HCT116 (cell line): ENCODE data around the gene MED1. TPM values are rescaled to one million over a fixed set of nuclear protein-coding genes. Genes with fewer than 3 reads are reported as not detected.

Experiments
- ATAC-seq: fragments of 200-7000 bp; cut with Tn5 transposase; 2 replicates; pipeline ENCODE4 v1.9.1; 2020; ENCODE audit warnings: mild to moderate bottlenecking, moderate library complexity
- BruUV-seq: library from RNA; stranded (reverse); fragments of 400-500 nt; replicated peaks from 2 replicates; lab custom pipeline; 2021; lab: Mats Ljungman, UMichigan
- CTCF ChIA-PET: fragments of 300-600 bp; sonication (Branson Sonifier 250); formaldehyde crosslinking; loops from one replicate; lab custom pipeline; 2021; ENCODE audit warnings: antibody characterized with exemption; lab: Charles Lee
- POLR2A ChIA-PET: fragments of 300-600, 350-600 bp; sonication (Branson Sonifier 250); formaldehyde crosslinking; loops from one replicate; lab custom pipeline; 2021; ENCODE audit warnings: antibody characterized with exemption; lab: Charles Lee
- RAD21 ChIA-PET, 2 experiments: fragments of 300-600 bp; sonication (Branson Sonifier 250); formaldehyde crosslinking; loops; one replicate each; lab custom pipeline; 2023; ENCODE audit warnings: low total read pairs in 2 of 2; ENCODE audit not compliant: uncharacterized antibody in 2 of 2, unreplicated experiment in 2 of 2, low non-redundant PET in 1 of 2; lab: Charles Lee
- DNase-seq: peaks from one replicate; pipeline ENCODE4 v3.0.0-alpha.2; 2010; ENCODE audit warnings: low read depth, low spot score
- H2AFZ ChIP-seq: fragments of 200-600 bp; shearing (Covaris generic), sonication (generic); 2 replicates; pipeline ENCODE4 v1.6.1; 2017; ENCODE audit warnings: low read depth, mixed run types, mixed read lengths, antibody characterized with exemption, low read length; ENCODE audit not compliant: poor library complexity, severe bottlenecking
- H3K27ac ChIP-seq: 2 replicates; pipeline ENCODE4 v1.5.1; 2012; ENCODE audit warnings: low read depth, low read length
- H3K27me3 ChIP-seq: fragments of 200-600 bp; sonication (generic); 2 replicates; pipeline ENCODE4 v1.6.1; 2016; ENCODE audit warnings: mixed run types, low read length, mixed read lengths; ENCODE audit not compliant: insufficient read depth
- H3K36me3 ChIP-seq, 2 experiments: fragments of 200-500 bp in 1 of 2; fragments of 200-600 bp in 1 of 2; sonication (Bioruptor generic) in 1 of 2; sonication (generic) in 1 of 2; 2 replicates each; pipeline versions ENCODE4 v1.5.1 to v1.6.1; 2014 to 2016; ENCODE audit warnings: low read length in 2 of 2, inconsistent platforms in 1 of 2, mixed read lengths in 1 of 2, mixed run types in 1 of 2; ENCODE audit not compliant: insufficient read depth in 2 of 2, control insufficient read depth in 1 of 2
- H3K4me1 ChIP-seq, 2 experiments: fragments of 200-600 bp in 1 of 2; sonication (generic) in 1 of 2; 2 replicates each; pipeline versions ENCODE4 v1.5.1 to v1.6.1; 2012 to 2017; ENCODE audit warnings: low read length in 2 of 2, inconsistent platforms in 1 of 2, mild to moderate bottlenecking in 1 of 2, mixed read lengths in 1 of 2, mixed run types in 1 of 2, moderate library complexity in 1 of 2; ENCODE audit not compliant: insufficient read depth in 2 of 2, control insufficient read depth in 1 of 2
- H3K4me2 ChIP-seq: fragments of 200-600 bp; sonication (generic); 2 replicates; pipeline ENCODE4 v1.6.1; 2017; ENCODE audit warnings: mixed run types, low read length, mixed read lengths
- H3K4me3 ChIP-seq, 2 experiments: fragments of 200-600 bp in 1 of 2; sonication (generic) in 1 of 2; replicated peaks in 1 of 2; 2 replicates each; pipeline ENCODE4 v1.5.1; 2011 to 2016; ENCODE audit warnings: low read length in 2 of 2, control low read depth in 1 of 2, low read depth in 1 of 2, mild to moderate bottlenecking in 1 of 2, mixed read lengths in 1 of 2, mixed run types in 1 of 2
- H3K79me2 ChIP-seq: fragments of 200-600 bp; sonication (generic); 2 replicates; pipeline ENCODE4 v1.6.1; 2017; ENCODE audit warnings: mild to moderate bottlenecking, mixed run types, low read length, moderate library complexity, mixed read lengths; ENCODE audit not compliant: insufficient read depth
- H3K9ac ChIP-seq: fragments of 200-600 bp; sonication (generic); 2 replicates; pipeline ENCODE4 v1.6.1; 2016; ENCODE audit warnings: low read length, mixed read lengths
- H3K9me2 ChIP-seq: fragments of 200-600 bp; sonication (generic), shearing (Covaris generic); 2 replicates; pipeline ENCODE4 v1.6.1; 2017; ENCODE audit warnings: mixed run types, mild to moderate bottlenecking, moderate library complexity; ENCODE audit not compliant: insufficient read depth
- H3K9me3 ChIP-seq, 2 experiments: fragments of 200-500 bp in 1 of 2; fragments of 200-600 bp in 1 of 2; sonication (Bioruptor generic) in 1 of 2; sonication (generic) in 1 of 2; 2 replicates each; pipeline ENCODE4 v1.6.1; 2014 to 2017; ENCODE audit warnings: low read length in 2 of 2, mixed read lengths in 2 of 2, inconsistent platforms in 1 of 2, low read depth in 1 of 2, mild to moderate bottlenecking in 1 of 2, mixed run types in 1 of 2, moderate library complexity in 1 of 2; ENCODE audit not compliant: control insufficient read depth in 1 of 2, insufficient read depth in 1 of 2
- H4K20me1 ChIP-seq: fragments of 200-600 bp; sonication (generic), shearing (Covaris generic); 2 replicates; pipeline ENCODE4 v1.6.1; 2017; ENCODE audit warnings: mixed run types, mild to moderate bottlenecking, moderate library complexity; ENCODE audit not compliant: insufficient read depth
- CBX3 ChIP-seq: IDR thresholded peaks from 2 replicates; pipeline ENCODE4 v1.6.1; 2012; ENCODE audit warnings: low read depth
- EZH2 ChIP-seq: fragments of 200-600 bp; sonication (generic); IDR thresholded peaks from 2 replicates; pipeline ENCODE4 v1.6.1; 2017; ENCODE audit warnings: antibody characterized with exemption, mixed run types
- FOSL1 ChIP-seq: IDR thresholded peaks from 2 replicates; pipeline ENCODE4 v1.6.1; 2012; ENCODE audit warnings: low read depth
- JUND ChIP-seq: IDR thresholded peaks from 2 replicates; pipeline ENCODE4 v1.6.1; 2012
- MAX ChIP-seq: IDR thresholded peaks from 2 replicates; pipeline ENCODE4 v1.6.1; 2012
- RAD21 ChIP-seq: IDR thresholded peaks from 2 replicates; pipeline ENCODE4 v1.6.1; 2012; ENCODE audit warnings: low read depth, mild to moderate bottlenecking
- SIN3A ChIP-seq: IDR thresholded peaks from 2 replicates; pipeline ENCODE4 v1.6.1; 2012; ENCODE audit warnings: low read depth
- SP1 ChIP-seq: IDR thresholded peaks from 2 replicates; pipeline ENCODE4 v1.6.1; 2012; ENCODE audit warnings: low read depth
- SRF ChIP-seq: IDR thresholded peaks from 2 replicates; pipeline ENCODE4 v1.6.1; 2012; ENCODE audit warnings: low read depth
- ZBTB33 ChIP-seq: IDR thresholded peaks from 2 replicates; pipeline ENCODE4 v1.6.1; 2011; ENCODE audit warnings: mild to moderate bottlenecking, low read length, moderate library complexity; ENCODE audit not compliant: insufficient replicate concordance; ENCODE audit errors: extremely low read depth
- intact Hi-C: fragments of 100-400 bp; cut with micrococcal nuclease; formaldehyde crosslinking; loops from 2 replicates; pipeline ENCODE4 v1.10.0; 2022
- total RNA-seq: library from RNA; stranded (reverse); gene quantifications from one replicate; pipeline ENCODE4 v1.2.1, GENCODE V29; 2021; ENCODE audit not compliant: unreplicated experiment
- TF ChIP-seq, protein P1 (sequence below): IDR thresholded peaks from 2 replicates; pipeline ENCODE4 v1.6.1; 2012; ENCODE audit warnings: low read depth

MED1 gene
- total RNA-seq, 1 experiment from 2014 or later: 55.7 TPM

- ChIA-PET CTCF (no interaction called here), POLR2A (no interaction called here), RAD21 (no interaction called here)
- Histone ChIP-seq H3K36me3 (no peaks in the 10 kb centered on the region), H3K27me3 (no peaks in the 10 kb centered on the region), H3K4me2 (no peak overlapping the region), H3K9me2 (no peaks in the 10 kb centered on the region), H3K4me1 (no peaks in the 10 kb centered on the region), H3K4me3 (no peak overlapping the region), H2AFZ (no peak overlapping the region), H4K20me1 (no peaks in the 10 kb centered on the region), H3K79me2 (no peaks in the 10 kb centered on the region), H3K27ac (no peak overlapping the region), H3K9me3 (no peaks in the 10 kb centered on the region), H3K9ac (no peak overlapping the region)
- DNase-seq (no peak), ATAC-seq (no peak)
- TF ChIP-seq CBX3: no peak
- intact Hi-C loops: no loop called here
- BruUV-seq: no TSS peak
Observed at GRCh38 chr17:39364236-39365025, 86.6 kb downstream of the MED1 start.

GRCh38 chr17:39361064-39361463 lies 90.0 kb downstream of the MED1 start:
- BruUV-seq: no TSS peak
- ATAC-seq (no peak), DNase-seq (no peak)
- ChIA-PET POLR2A (no interaction called here), CTCF (no interaction called here), RAD21 (interaction anchor here in 1 of 2 experiments (0.7 kb wide), 1 partner anchor 11 kb away, joined by 3 read pairs; no protein-coding TSS in a partner anchor)
- no peaks in the 10 kb centered on the region for H3K9me3 ChIP-seq
- H3K27ac ChIP-seq: no peak overlapping the region
- no peaks in the 10 kb centered on the region for H3K79me2 ChIP-seq
- TF ChIP-seq SRF: no peak
- no peak for TF ChIP-seq SIN3A
- TF ChIP-seq RAD21: no peak
- no peak for TF ChIP-seq MAX
- no peak for TF ChIP-seq JUND
- TF ChIP-seq, protein P1, sequence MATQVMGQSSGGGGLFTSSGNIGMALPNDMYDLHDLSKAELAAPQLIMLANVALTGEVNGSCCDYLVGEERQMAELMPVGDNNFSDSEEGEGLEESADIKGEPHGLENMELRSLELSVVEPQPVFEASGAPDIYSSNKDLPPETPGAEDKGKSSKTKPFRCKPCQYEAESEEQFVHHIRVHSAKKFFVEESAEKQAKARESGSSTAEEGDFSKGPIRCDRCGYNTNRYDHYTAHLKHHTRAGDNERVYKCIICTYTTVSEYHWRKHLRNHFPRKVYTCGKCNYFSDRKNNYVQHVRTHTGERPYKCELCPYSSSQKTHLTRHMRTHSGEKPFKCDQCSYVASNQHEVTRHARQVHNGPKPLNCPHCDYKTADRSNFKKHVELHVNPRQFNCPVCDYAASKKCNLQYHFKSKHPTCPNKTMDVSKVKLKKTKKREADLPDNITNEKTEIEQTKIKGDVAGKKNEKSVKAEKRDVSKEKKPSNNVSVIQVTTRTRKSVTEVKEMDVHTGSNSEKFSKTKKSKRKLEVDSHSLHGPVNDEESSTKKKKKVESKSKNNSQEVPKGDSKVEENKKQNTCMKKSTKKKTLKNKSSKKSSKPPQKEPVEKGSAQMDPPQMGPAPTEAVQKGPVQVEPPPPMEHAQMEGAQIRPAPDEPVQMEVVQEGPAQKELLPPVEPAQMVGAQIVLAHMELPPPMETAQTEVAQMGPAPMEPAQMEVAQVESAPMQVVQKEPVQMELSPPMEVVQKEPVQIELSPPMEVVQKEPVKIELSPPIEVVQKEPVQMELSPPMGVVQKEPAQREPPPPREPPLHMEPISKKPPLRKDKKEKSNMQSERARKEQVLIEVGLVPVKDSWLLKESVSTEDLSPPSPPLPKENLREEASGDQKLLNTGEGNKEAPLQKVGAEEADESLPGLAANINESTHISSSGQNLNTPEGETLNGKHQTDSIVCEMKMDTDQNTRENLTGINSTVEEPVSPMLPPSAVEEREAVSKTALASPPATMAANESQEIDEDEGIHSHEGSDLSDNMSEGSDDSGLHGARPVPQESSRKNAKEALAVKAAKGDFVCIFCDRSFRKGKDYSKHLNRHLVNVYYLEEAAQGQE: no peak
- no peak for TF ChIP-seq EZH2
- no peak for TF ChIP-seq ZBTB33
- TF ChIP-seq SP1: no peak
- TF ChIP-seq FOSL1: no peak
- intact Hi-C loops: no loop called here
- no peaks in the 10 kb centered on the region for H3K36me3 ChIP-seq
- H3K4me3 ChIP-seq: no peak overlapping the region
- no peaks in the 10 kb centered on the region for H3K4me1 ChIP-seq
- no peaks in the 10 kb centered on the region for H3K9me2 ChIP-seq
- no peak overlapping the region for H3K4me2 ChIP-seq
- no peak overlapping the region for H3K9ac ChIP-seq
- H2AFZ ChIP-seq: no peak overlapping the region
- no peaks in the 10 kb centered on the region for H3K27me3 ChIP-seq
- H4K20me1 ChIP-seq: no peaks in the 10 kb centered on the region
